Mesendoderm (in vitro differentiated cells): ENCODE results near the gene TCF7L1.
A peak's percentile ranks its signal among the peaks of the same experiment; 100 is the strongest.

Experiments used
- DNase-seq: peaks from one replicate; pipeline ENCODE4 v3.0.0; 2013
- H2AK5ac ChIP-seq: 2 replicates; pipeline ENCODE4 v1.6.1; 2013; ENCODE audit warnings: low read length, inconsistent platforms
- H2BK120ac ChIP-seq: 2 replicates; pipeline ENCODE4 v1.6.1; 2013; ENCODE audit warnings: low read depth, mild to moderate bottlenecking, low read length, moderate library complexity, mixed read lengths
- H2BK15ac ChIP-seq: replicated peaks from 2 replicates; pipeline ENCODE4 v1.6.1; 2013; ENCODE audit warnings: low read depth, mild to moderate bottlenecking, moderate library complexity
- H2BK5ac ChIP-seq: 2 replicates; pipeline ENCODE4 v1.6.1; 2013; ENCODE audit warnings: low read length, inconsistent platforms
- H3K18ac ChIP-seq: 2 replicates; pipeline ENCODE4 v1.6.1; 2013; ENCODE audit warnings: mild to moderate bottlenecking, low read length, mixed read lengths
- H3K23ac ChIP-seq: one replicate; pipeline ENCODE4 v1.6.1; 2013; ENCODE audit warnings: low read length
- H3K27ac ChIP-seq: 2 replicates; pipeline ENCODE4 v1.5.1; 2013; ENCODE audit warnings: low read depth, mild to moderate bottlenecking, inconsistent platforms, low read length, moderate library complexity
- H3K27me3 ChIP-seq: 2 replicates; pipeline ENCODE4 v1.6.1; 2013; ENCODE audit warnings: low read length, control low read depth, mild to moderate bottlenecking, inconsistent platforms; ENCODE audit not compliant: insufficient read depth, poor library complexity
- H3K36me3 ChIP-seq: 2 replicates; pipeline ENCODE4 v1.6.1; 2013; ENCODE audit warnings: low read length, inconsistent platforms; ENCODE audit not compliant: control insufficient read depth, insufficient read depth
- H3K4ac ChIP-seq: one replicate; pipeline ENCODE4 v1.6.1; 2013; ENCODE audit warnings: low read depth, mild to moderate bottlenecking, low read length, moderate library complexity
- H3K4me1 ChIP-seq: 2 replicates; pipeline ENCODE4 v1.6.1; 2013; ENCODE audit warnings: low read depth, low read length, inconsistent platforms; ENCODE audit not compliant: control insufficient read depth
- H3K4me2 ChIP-seq: 2 replicates; pipeline ENCODE4 v1.6.1; 2013; ENCODE audit warnings: low read length
- H3K4me3 ChIP-seq: 2 replicates; pipeline ENCODE4 v1.5.1; 2013; ENCODE audit warnings: mild to moderate bottlenecking, low read length
- H3K56ac ChIP-seq: one replicate; pipeline ENCODE4 v1.6.1; 2013; ENCODE audit warnings: low read length
- H3K79me1 ChIP-seq: 2 replicates; pipeline ENCODE4 v1.6.1; 2013; ENCODE audit warnings: low read length, inconsistent platforms
- H3K79me2 ChIP-seq: 2 replicates; pipeline ENCODE4 v1.6.1; 2013; ENCODE audit warnings: mild to moderate bottlenecking, low read length; ENCODE audit not compliant: control insufficient read depth, insufficient read depth
- H3K9ac ChIP-seq: 2 replicates; pipeline ENCODE4 v1.6.1; 2013; ENCODE audit warnings: low read length, inconsistent platforms
- H4K5ac ChIP-seq: one replicate; pipeline ENCODE4 v1.6.1; 2013; ENCODE audit warnings: low read length
- H4K8ac ChIP-seq: one replicate; pipeline ENCODE4 v1.6.1; 2013; ENCODE audit warnings: low read depth, mild to moderate bottlenecking, control low read depth, low read length, moderate library complexity
- WGBS: extraction: QIAGEN DNeasy Blood & Tissue Kit; methylation state at CpG from one replicate; pipeline ENCODE4 v1.1.7; 2013; ENCODE audit warnings: low lambda C conversion rate, missing lambda C conversion rate; ENCODE audit not compliant: insufficient coverage; ENCODE audit errors: extremely low coverage; 5-methylcytosine and 5-hydroxymethylcytosine counted together

Gene TCF7L1

GRCh38 chr2:85091838-85092237, 41.4 kb upstream of the TCF7L1 start:
- Histone ChIP-seq H3K4me1 (no peaks in the 10 kb centered on the region), H3K9ac (no peak overlapping the region), H3K56ac (no peak overlapping the region), H4K5ac (no peak overlapping the region), H3K79me2 (no peaks in the 10 kb centered on the region), H2BK15ac (no peak overlapping the region), H4K8ac (no peak overlapping the region), H2BK5ac (no peak overlapping the region), H3K4me2 (no peak overlapping the region), H3K23ac (no peak overlapping the region), H2BK120ac (no peak overlapping the region), H3K27ac (no peak overlapping the region), H3K79me1 (no peaks in the 10 kb centered on the region), H3K4ac (no peak overlapping the region), H2AK5ac (no peak overlapping the region), H3K4me3 (no peak overlapping the region), H3K27me3 (no peaks in the 10 kb centered on the region), H3K18ac (no peak overlapping the region), H3K36me3 (no peaks in the 10 kb centered on the region)
- WGBS: no CpG with 5 or more reads among the region's 2 CpGs
- no peak for DNase-seq

GRCh38 chr2:85095094-85095493, 38.1 kb upstream of the TCF7L1 start:
- Histone ChIP-seq H2AK5ac (no peak overlapping the region), H3K27ac (no peak overlapping the region), H3K4me1 (no peaks in the 10 kb centered on the region)

GRCh38 chr2:85096616-85097015, 36.6 kb upstream of the TCF7L1 start:
- H3K27me3 ChIP-seq: no peaks in the 10 kb centered on the region
- no peaks in the 10 kb centered on the region for H3K79me2 ChIP-seq
- H3K9ac ChIP-seq: no peak overlapping the region
- H3K36me3 ChIP-seq: no peaks in the 10 kb centered on the region
- no peaks in the 10 kb centered on the region for H3K4me1 ChIP-seq
- no peak overlapping the region for H2BK15ac ChIP-seq
- no peaks in the 10 kb centered on the region for H3K79me1 ChIP-seq
- no peak overlapping the region for H2AK5ac ChIP-seq
- no peak overlapping the region for H3K18ac ChIP-seq
- H2BK5ac ChIP-seq: no peak overlapping the region
- no peak overlapping the region for H3K4me2 ChIP-seq
- no peak overlapping the region for H3K56ac ChIP-seq
- no peak overlapping the region for H2BK120ac ChIP-seq
- peak; percentile 15 for DNase-seq
- H3K27ac ChIP-seq: no peak overlapping the region
- H3K23ac ChIP-seq: no peak overlapping the region
- no peak overlapping the region for H4K8ac ChIP-seq
- no CpG with 5 or more reads among the region's 6 CpGs for WGBS
- no peak overlapping the region for H3K4me3 ChIP-seq
- H4K5ac ChIP-seq: no peak overlapping the region
- H3K4ac ChIP-seq: no peak overlapping the region

More at GRCh38 chr2:85095094-85095493, 38.1 kb upstream of the TCF7L1 start:
- Histone ChIP-seq H3K9ac (no peak overlapping the region), H3K23ac (no peak overlapping the region), H3K56ac (no peak overlapping the region), H2BK5ac (no peak overlapping the region), H3K27me3 (no peaks in the 10 kb centered on the region), H3K79me1 (no peaks in the 10 kb centered on the region), H3K4ac (no peak overlapping the region), H3K79me2 (no peaks in the 10 kb centered on the region), H4K5ac (no peak overlapping the region), H3K18ac (no peak overlapping the region), H2BK15ac (no peak overlapping the region), H3K36me3 (no peaks in the 10 kb centered on the region), H3K4me3 (no peak overlapping the region), H4K8ac (no peak overlapping the region), H2BK120ac (no peak overlapping the region), H3K4me2 (no peak overlapping the region)
- no CpG with 5 or more reads among the region's 2 CpGs for WGBS
- no peak for DNase-seq

GRCh38 chr2:85104228-85104627, 29.0 kb upstream of the TCF7L1 start:
- H3K4me3 ChIP-seq: no peak overlapping the region
- no peak overlapping the region for H3K4me2 ChIP-seq
- no peak for DNase-seq
- no peak overlapping the region for H4K5ac ChIP-seq
- H3K36me3 ChIP-seq: no peaks in the 10 kb centered on the region
- no peaks in the 10 kb centered on the region for H3K79me2 ChIP-seq
- no peak overlapping the region for H2AK5ac ChIP-seq
- no peak overlapping the region for H2BK15ac ChIP-seq
- H2BK120ac ChIP-seq: no peak overlapping the region
- H3K23ac ChIP-seq: no peak overlapping the region
- H3K4me1 ChIP-seq: no peaks in the 10 kb centered on the region
- H3K9ac ChIP-seq: no peak overlapping the region
- no peaks in the 10 kb centered on the region for H3K79me1 ChIP-seq
- H3K4ac ChIP-seq: no peak overlapping the region
- no CpG with 5 or more reads among the region's 1 CpG for WGBS
- H3K27me3 ChIP-seq: no peaks in the 10 kb centered on the region
- no peak overlapping the region for H3K18ac ChIP-seq
- H3K27ac ChIP-seq: no peak overlapping the region
- H3K56ac ChIP-seq: no peak overlapping the region
- H4K8ac ChIP-seq: no peak overlapping the region
- no peak overlapping the region for H2BK5ac ChIP-seq

- no peaks in the 10 kb centered on the region for H3K27me3 ChIP-seq
- H3K36me3 ChIP-seq: no peaks in the 10 kb centered on the region
- no CpG with 5 or more reads among the region's 8 CpGs for WGBS
Observed at GRCh38 chr2:85106489-85107180, 26.6 kb upstream of the TCF7L1 start.

GRCh38 chr2:85110991-85111560, 22.1 kb upstream of the TCF7L1 start:
- H2BK5ac ChIP-seq: no peak overlapping the region
- no peak overlapping the region for H2BK120ac ChIP-seq
- no peak overlapping the region for H3K27ac ChIP-seq
- no peak overlapping the region for H3K56ac ChIP-seq
- H3K18ac ChIP-seq: no peak overlapping the region
- DNase-seq: peak; percentile 51
- H3K79me2 ChIP-seq: no peaks in the 10 kb centered on the region
- no peak overlapping the region for H3K4ac ChIP-seq
- H3K79me1 ChIP-seq: no peaks in the 10 kb centered on the region
- no peak overlapping the region for H4K5ac ChIP-seq
- H3K9ac ChIP-seq: no peak overlapping the region
- H3K4me3 ChIP-seq: no peak overlapping the region
- no peak overlapping the region for H4K8ac ChIP-seq
- H3K4me2 ChIP-seq: no peak overlapping the region
- no peak overlapping the region for H2AK5ac ChIP-seq
- no CpG with 5 or more reads among the region's 3 CpGs for WGBS
- H3K36me3 ChIP-seq: no peaks in the 10 kb centered on the region
- H3K23ac ChIP-seq: no peak overlapping the region
- no peaks in the 10 kb centered on the region for H3K4me1 ChIP-seq
- H2BK15ac ChIP-seq: no peak overlapping the region
- H3K27me3 ChIP-seq: no peaks in the 10 kb centered on the region

More at GRCh38 chr2:85106489-85107180, 26.6 kb upstream of the TCF7L1 start:
- no peak for DNase-seq
- H4K8ac ChIP-seq: no peak overlapping the region
- no peak overlapping the region for H3K27ac ChIP-seq
- H3K18ac ChIP-seq: no peak overlapping the region
- H3K4me2 ChIP-seq: no peak overlapping the region
- no peak overlapping the region for H3K9ac ChIP-seq
- no peak overlapping the region for H4K5ac ChIP-seq
- H2BK5ac ChIP-seq: no peak overlapping the region
- H3K23ac ChIP-seq: no peak overlapping the region
- no peaks in the 10 kb centered on the region for H3K79me1 ChIP-seq
- H3K4ac ChIP-seq: no peak overlapping the region
- H3K4me1 ChIP-seq: no peaks in the 10 kb centered on the region
- no peak overlapping the region for H2BK120ac ChIP-seq
- no peak overlapping the region for H2AK5ac ChIP-seq
- no peak overlapping the region for H3K4me3 ChIP-seq
- no peaks in the 10 kb centered on the region for H3K79me2 ChIP-seq
- H3K56ac ChIP-seq: no peak overlapping the region
- no peak overlapping the region for H2BK15ac ChIP-seq
